Retinal pigment epithelial cell (primary cell): ENCODE measurements around the gene LDHB.

Source experiments
- DNase-seq: peaks from one replicate; pipeline ENCODE4 v3.0.0-alpha.2; 2010; ENCODE audit warnings: low read depth
- H3K4me3 ChIP-seq: 2 replicates; pipeline ENCODE4 v1.5.1; 2011; ENCODE audit warnings: mild to moderate bottlenecking, low read length, control low read depth, moderate library complexity
- CTCF ChIP-seq: conservative IDR thresholded peaks from 2 replicates; pipeline ENCODE4 v1.5.1; 2011; ENCODE audit warnings: low read depth, low read length, control low read depth, inconsistent platforms

LDHB gene

GRCh38 chr12:21631367-21631766, 26.3 kb downstream of the LDHB start:
- TF ChIP-seq CTCF = no peak
- DNase-seq = no peak
- no peak overlapping the region for H3K4me3 ChIP-seq

GRCh38 chr12:21627924-21628323, 29.7 kb downstream of the LDHB start:
- no peak overlapping the region for H3K4me3 ChIP-seq
- no peak for TF ChIP-seq CTCF
- DNase-seq = no peak

GRCh38 chr12:21618566-21618965, 39.1 kb downstream of the LDHB start:
- DNase-seq = no peak

GRCh38 chr12:21617030-21617429, 40.6 kb downstream of the LDHB start:
- H3K4me3 ChIP-seq = no peak overlapping the region
- DNase-seq = no peak
- TF ChIP-seq CTCF = no peak

More at GRCh38 chr12:21618566-21618965, 39.1 kb downstream of the LDHB start:
- no peak overlapping the region for H3K4me3 ChIP-seq
- no peak for TF ChIP-seq CTCF

- no peak for TF ChIP-seq CTCF
- DNase-seq = no peak
Observed at GRCh38 chr12:21615431-21615830, 42.2 kb downstream of the LDHB start.

GRCh38 chr12:21614506-21614905, 43.1 kb downstream of the LDHB start:
- no peak overlapping the region for H3K4me3 ChIP-seq
- DNase-seq = no peak
- TF ChIP-seq CTCF = no peak

More at GRCh38 chr12:21615431-21615830, 42.2 kb downstream of the LDHB start:
- no peak overlapping the region for H3K4me3 ChIP-seq

- DNase-seq = no peak
Observed at GRCh38 chr12:21613931-21614330, 43.7 kb downstream of the LDHB start.

More at GRCh38 chr12:21613931-21614330, 43.7 kb downstream of the LDHB start:
- no peak for TF ChIP-seq CTCF
- no peak overlapping the region for H3K4me3 ChIP-seq
